Measurements from ENCODE around the gene OR7G1.

OR7G1 gene, protein sequence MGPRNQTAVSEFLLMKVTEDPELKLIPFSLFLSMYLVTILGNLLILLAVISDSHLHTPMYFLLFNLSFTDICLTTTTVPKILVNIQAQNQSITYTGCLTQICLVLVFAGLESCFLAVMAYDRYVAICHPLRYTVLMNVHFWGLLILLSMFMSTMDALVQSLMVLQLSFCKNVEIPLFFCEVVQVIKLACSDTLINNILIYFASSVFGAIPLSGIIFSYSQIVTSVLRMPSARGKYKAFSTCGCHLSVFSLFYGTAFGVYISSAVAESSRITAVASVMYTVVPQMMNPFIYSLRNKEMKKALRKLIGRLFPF

GRCh38 chr19:9115307-9115813 lies at the start of gene OR7G1:
OR7G1 (minus strand) TSS chr19:9115763; CDS start chr19:9115763, 0 bp downstream.
- H3K9me3 ChIP-seq (ENCODE audit: control insufficient read depth, low read length), result no peaks in the 10 kb centered on the region
- DNase-seq (ENCODE audit: low read depth), result no peak

GRCh38 chr19:9165261-9165660 lies 49.7 kb upstream of the OR7G1 start:
- Histone ChIP-seq H3K4me1 (ENCODE audit: control insufficient read depth, insufficient read depth, low read length) (no peaks in the 10 kb centered on the region), H3K9me3 (ENCODE audit: control insufficient read depth, low read length) (peaks cover 34% of the 10 kb centered on the region), H3K36me3 (ENCODE audit: control insufficient read depth, insufficient read depth, low read length, severe bottlenecking) (peaks cover 62% of the 10 kb centered on the region), H3K9ac (ENCODE audit: low read length) (no peak overlapping the region), H3K4me3 (ENCODE audit: low read length) (no peak overlapping the region), H3K27me3 (replicated peaks; ENCODE audit: control insufficient read depth, insufficient read depth, low read length) (no peaks in the 10 kb centered on the region)
- DNase-seq (ENCODE audit: low read depth), result no peak

More at GRCh38 chr19:9115307-9115813, at the start of gene OR7G1:
- Histone ChIP-seq H3K9ac (ENCODE audit: low read length) (no peak within 1 kb of the TSS), H3K4me1 (ENCODE audit: control insufficient read depth, insufficient read depth, low read length) (no peaks in the 10 kb centered on the region), H3K36me3 (ENCODE audit: control insufficient read depth, insufficient read depth, low read length, severe bottlenecking) (no peaks in the 10 kb centered on the region), H3K4me3 (ENCODE audit: low read length) (no peak within 1 kb of the TSS), H3K27me3 (replicated peaks; ENCODE audit: control insufficient read depth, insufficient read depth, low read length) (no peaks in the 10 kb centered on the region)

DNA sequence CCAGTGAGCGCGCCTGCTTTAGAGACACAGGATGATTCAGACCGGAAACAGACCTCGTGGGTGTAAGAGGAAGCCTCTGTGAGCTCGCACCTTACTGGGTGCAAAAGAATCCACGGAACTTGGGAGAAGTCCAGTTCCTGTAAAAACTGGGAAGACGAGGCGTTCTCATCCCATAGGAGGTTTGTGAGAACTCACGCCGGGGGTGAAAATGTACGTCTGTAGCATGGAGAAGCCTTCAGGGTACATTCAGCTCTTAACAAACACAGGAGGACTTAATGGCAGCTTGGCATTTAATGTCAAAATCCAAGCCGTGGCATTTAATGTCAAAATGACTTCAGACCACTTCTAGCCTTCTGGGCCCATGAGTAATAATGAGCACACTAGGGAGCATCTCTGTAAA lies 45.9 kb upstream of the OR7G1 start:
- H3K4me3 ChIP-seq (ENCODE audit: low read length), result peak overlapping the region; percentile 45
- H3K9me3 ChIP-seq (ENCODE audit: control insufficient read depth, low read length), result peaks cover 55% of the 10 kb centered on the region

GRCh38 chr19:9159891-9160290 lies 44.3 kb upstream of the OR7G1 start:
- H3K9me3 ChIP-seq (ENCODE audit: control insufficient read depth, low read length), result peaks cover 60% of the 10 kb centered on the region
- H3K9ac ChIP-seq (ENCODE audit: low read length), result no peak overlapping the region
- H3K27me3 ChIP-seq (replicated peaks; ENCODE audit: control insufficient read depth, insufficient read depth, low read length), result no peaks in the 10 kb centered on the region
- H3K4me3 ChIP-seq (ENCODE audit: low read length), result peak overlapping the region; percentile 31
- H3K4me1 ChIP-seq (ENCODE audit: control insufficient read depth, insufficient read depth, low read length), result no peaks in the 10 kb centered on the region
- peaks cover 87% of the 10 kb centered on the region for H3K36me3 ChIP-seq (ENCODE audit: control insufficient read depth, insufficient read depth, low read length, severe bottlenecking)
- DNase-seq (ENCODE audit: low read depth), result no peak

More for the DNA sequence above, 45.9 kb upstream of the OR7G1 start:
- no peaks in the 10 kb centered on the region for H3K4me1 ChIP-seq (ENCODE audit: control insufficient read depth, insufficient read depth, low read length)
- no peak overlapping the region for H3K9ac ChIP-seq (ENCODE audit: low read length)
- H3K36me3 ChIP-seq (ENCODE audit: control insufficient read depth, insufficient read depth, low read length, severe bottlenecking), result peaks cover 89% of the 10 kb centered on the region
- H3K27me3 ChIP-seq (replicated peaks; ENCODE audit: control insufficient read depth, insufficient read depth, low read length), result no peaks in the 10 kb centered on the region
- DNase-seq (ENCODE audit: low read depth), result no peak

- no peaks in the 10 kb centered on the region for H3K27me3 ChIP-seq (replicated peaks; ENCODE audit: control insufficient read depth, insufficient read depth, low read length)
- no peak for DNase-seq (ENCODE audit: low read depth)
- no peaks in the 10 kb centered on the region for H3K4me1 ChIP-seq (ENCODE audit: control insufficient read depth, insufficient read depth, low read length)
- no peak overlapping the region for H3K4me3 ChIP-seq (ENCODE audit: low read length)
- no peak overlapping the region for H3K9ac ChIP-seq (ENCODE audit: low read length)
- H3K36me3 ChIP-seq (ENCODE audit: control insufficient read depth, insufficient read depth, low read length, severe bottlenecking), result peaks cover 75% of the 10 kb centered on the region
- peaks cover 56% of the 10 kb centered on the region for H3K9me3 ChIP-seq (ENCODE audit: control insufficient read depth, low read length)
Measured at GRCh38 chr19:9156304-9156703, 40.7 kb upstream of the OR7G1 start.

DNA sequence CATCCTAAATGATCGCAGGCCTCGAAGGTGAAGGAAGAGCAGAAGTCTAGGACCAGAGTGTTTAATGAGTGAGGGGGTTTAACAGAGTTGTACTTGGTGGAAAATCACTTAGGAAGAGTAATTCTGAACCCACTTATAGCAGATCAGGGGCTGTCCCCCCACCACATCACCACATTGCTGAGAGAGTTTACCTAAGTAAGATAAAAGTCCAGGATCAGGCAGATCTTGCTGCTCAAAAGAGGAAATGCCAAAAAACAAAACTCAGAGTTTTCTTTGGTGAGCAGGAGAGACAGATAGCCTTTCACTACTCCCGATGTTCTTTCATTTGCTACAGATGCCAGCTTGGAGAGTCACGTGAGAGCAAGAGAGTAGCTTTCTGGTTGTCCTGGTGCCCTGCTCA lies 40.0 kb upstream of the OR7G1 start:
- Histone ChIP-seq H3K4me3 (ENCODE audit: low read length) (no peak overlapping the region), H3K36me3 (ENCODE audit: control insufficient read depth, insufficient read depth, low read length, severe bottlenecking) (peaks cover 68% of the 10 kb centered on the region), H3K4me1 (ENCODE audit: control insufficient read depth, insufficient read depth, low read length) (no peaks in the 10 kb centered on the region), H3K27me3 (replicated peaks; ENCODE audit: control insufficient read depth, insufficient read depth, low read length) (no peaks in the 10 kb centered on the region), H3K9ac (ENCODE audit: low read length) (no peak overlapping the region), H3K9me3 (ENCODE audit: control insufficient read depth, low read length) (peaks cover 49% of the 10 kb centered on the region)
- no peak for DNase-seq (ENCODE audit: low read depth)

DNA sequence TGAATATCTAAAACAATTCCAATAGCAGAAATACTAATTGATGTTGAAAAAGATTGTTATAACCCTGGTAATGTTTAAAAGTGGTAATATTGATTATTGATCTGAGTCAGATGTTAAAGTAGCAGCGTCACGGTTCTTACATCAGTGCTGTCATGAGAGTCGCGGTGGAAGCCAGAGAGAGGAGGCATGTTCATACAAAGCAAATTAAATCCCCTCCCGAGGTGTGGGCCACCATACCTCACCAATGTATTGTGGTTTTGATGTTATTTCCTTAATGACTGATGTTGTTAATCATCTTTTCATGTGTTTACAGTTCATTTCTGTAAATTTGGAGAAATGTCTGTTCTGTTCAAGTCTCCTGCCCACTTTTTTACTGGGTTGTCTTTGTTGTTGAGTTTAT lies 35.8 kb upstream of the OR7G1 start:
- H3K4me3 ChIP-seq (ENCODE audit: low read length), result no peak overlapping the region
- no peaks in the 10 kb centered on the region for H3K27me3 ChIP-seq (replicated peaks; ENCODE audit: control insufficient read depth, insufficient read depth, low read length)
- no peak overlapping the region for H3K9ac ChIP-seq (ENCODE audit: low read length)
- H3K9me3 ChIP-seq (ENCODE audit: control insufficient read depth, low read length), result peaks cover 28% of the 10 kb centered on the region
- no peaks in the 10 kb centered on the region for H3K4me1 ChIP-seq (ENCODE audit: control insufficient read depth, insufficient read depth, low read length)
- no peak for DNase-seq (ENCODE audit: low read depth)
- peaks cover 41% of the 10 kb centered on the region for H3K36me3 ChIP-seq (ENCODE audit: control insufficient read depth, insufficient read depth, low read length, severe bottlenecking)

- H3K9ac ChIP-seq (ENCODE audit: low read length), result no peak overlapping the region
- no peaks in the 10 kb centered on the region for H3K4me1 ChIP-seq (ENCODE audit: control insufficient read depth, insufficient read depth, low read length)
- peaks cover 35% of the 10 kb centered on the region for H3K36me3 ChIP-seq (ENCODE audit: control insufficient read depth, insufficient read depth, low read length, severe bottlenecking)
- peaks cover 29% of the 10 kb centered on the region for H3K9me3 ChIP-seq (ENCODE audit: control insufficient read depth, low read length)
- no peak overlapping the region for H3K4me3 ChIP-seq (ENCODE audit: low read length)
- no peaks in the 10 kb centered on the region for H3K27me3 ChIP-seq (replicated peaks; ENCODE audit: control insufficient read depth, insufficient read depth, low read length)
- DNase-seq (ENCODE audit: low read depth), result no peak
Measured at GRCh38 chr19:9150650-9151049, 35.1 kb upstream of the OR7G1 start.

DNA sequence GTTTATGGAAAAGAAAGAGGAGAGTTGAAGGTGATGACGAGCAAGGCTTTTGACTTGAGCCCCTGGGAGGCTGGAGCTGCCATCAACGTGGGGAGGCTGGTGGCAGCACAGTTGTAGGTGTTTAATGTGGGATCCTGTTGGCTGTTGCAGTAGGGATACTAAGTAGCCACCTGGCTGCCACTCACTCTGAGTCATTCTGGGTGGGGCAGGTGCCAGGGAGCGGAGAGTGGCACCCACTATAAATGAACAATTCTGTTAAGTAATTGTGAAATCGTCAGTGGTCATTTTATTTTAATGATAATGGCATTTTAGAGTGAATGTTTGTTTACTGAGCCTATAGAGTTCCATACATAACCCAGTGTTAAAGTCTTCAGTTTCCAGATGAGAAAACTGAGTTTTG lies 34.4 kb upstream of the OR7G1 start:
- peaks cover 35% of the 10 kb centered on the region for H3K36me3 ChIP-seq (ENCODE audit: control insufficient read depth, insufficient read depth, low read length, severe bottlenecking)

DNA sequence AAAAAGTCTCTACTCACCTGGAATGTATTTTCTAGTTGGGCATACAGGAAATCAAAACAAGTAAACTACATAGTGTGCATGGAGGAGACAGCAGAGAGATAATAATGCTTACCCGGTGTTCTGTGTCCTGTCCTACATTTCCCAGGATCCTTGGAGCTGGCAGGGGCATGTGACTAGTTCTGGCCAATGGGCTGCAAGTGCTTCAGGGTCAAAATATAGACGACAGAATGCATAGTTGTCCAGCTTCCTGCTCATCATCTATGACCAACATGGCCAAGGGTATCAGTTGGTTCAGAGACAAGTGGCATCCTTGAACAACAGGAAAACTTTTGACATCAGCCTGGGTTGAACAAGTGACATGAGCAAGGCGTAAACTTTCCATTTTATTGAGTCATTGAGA lies 33.1 kb upstream of the OR7G1 start:
- H3K27me3 ChIP-seq (replicated peaks; ENCODE audit: control insufficient read depth, insufficient read depth, low read length), result no peaks in the 10 kb centered on the region
- H3K4me3 ChIP-seq (ENCODE audit: low read length), result no peak overlapping the region
- H3K9me3 ChIP-seq (ENCODE audit: control insufficient read depth, low read length), result peaks cover 31% of the 10 kb centered on the region
- DNase-seq (ENCODE audit: low read depth), result no peak
- H3K4me1 ChIP-seq (ENCODE audit: control insufficient read depth, insufficient read depth, low read length), result no peaks in the 10 kb centered on the region
- H3K36me3 ChIP-seq (ENCODE audit: control insufficient read depth, insufficient read depth, low read length, severe bottlenecking), result peaks cover 29% of the 10 kb centered on the region
- H3K9ac ChIP-seq (ENCODE audit: low read length), result no peak overlapping the region

More for the DNA sequence above, 34.4 kb upstream of the OR7G1 start:
- Histone ChIP-seq H3K9ac (ENCODE audit: low read length) (no peak overlapping the region), H3K9me3 (ENCODE audit: control insufficient read depth, low read length) (peaks cover 30% of the 10 kb centered on the region), H3K4me1 (ENCODE audit: control insufficient read depth, insufficient read depth, low read length) (no peaks in the 10 kb centered on the region), H3K27me3 (replicated peaks; ENCODE audit: control insufficient read depth, insufficient read depth, low read length) (no peaks in the 10 kb centered on the region), H3K4me3 (ENCODE audit: low read length) (no peak overlapping the region)
- DNase-seq (ENCODE audit: low read depth), result no peak

DNA sequence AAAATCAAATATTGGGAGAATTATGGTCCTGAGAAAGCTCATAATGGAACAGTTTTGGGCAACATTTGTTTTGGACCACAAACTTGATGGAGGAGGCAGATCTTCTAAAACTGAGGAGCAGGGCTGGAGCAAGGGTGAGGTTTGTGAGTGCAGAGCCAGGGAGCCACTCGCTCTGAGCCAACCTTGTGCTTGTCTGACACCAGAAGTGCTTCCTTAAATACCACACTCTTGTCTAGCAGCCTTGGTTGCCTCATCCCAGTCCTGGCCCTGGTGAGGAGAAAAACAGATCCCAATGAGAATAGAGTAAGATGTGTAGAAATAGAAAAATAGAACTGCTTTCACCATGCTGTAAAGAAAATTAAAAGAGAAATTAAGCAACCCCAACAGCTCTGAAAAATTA lies 31.3 kb upstream of the OR7G1 start:
- Histone ChIP-seq H3K27me3 (replicated peaks; ENCODE audit: control insufficient read depth, insufficient read depth, low read length) (no peaks in the 10 kb centered on the region), H3K4me1 (ENCODE audit: control insufficient read depth, insufficient read depth, low read length) (no peaks in the 10 kb centered on the region), H3K9ac (ENCODE audit: low read length) (no peak overlapping the region), H3K9me3 (ENCODE audit: control insufficient read depth, low read length) (peaks cover 18% of the 10 kb centered on the region), H3K4me3 (ENCODE audit: low read length) (no peak overlapping the region), H3K36me3 (ENCODE audit: control insufficient read depth, insufficient read depth, low read length, severe bottlenecking) (peaks cover 14% of the 10 kb centered on the region)
- DNase-seq (ENCODE audit: low read depth), result no peak
